Suprapubic skin (tissue), 4 donors: ENCODE results near the gene DNAJC4. TPM values are rescaled to one million over a fixed set of nuclear protein-coding genes. Genes with fewer than 3 reads are reported as not detected.

Experiments used
- DNase-seq, 2 donors: peaks; one replicate each; pipeline ENCODE4 v3.0.0-alpha.2; 2019; ENCODE audit warnings: low spot score in 2 of 2
- H3K27ac ChIP-seq: fragments of 200-600 bp; sonication (generic); one replicate; pipeline ENCODE4 v1.5.1; 2019
- H3K27me3 ChIP-seq: fragments of 200-600 bp; sonication (generic); one replicate; pipeline ENCODE4 v1.5.1; 2019
- H3K36me3 ChIP-seq: fragments of 200-600 bp; sonication (generic); one replicate; pipeline ENCODE4 v1.5.1; 2019
- H3K4me1 ChIP-seq: fragments of 200-600 bp; sonication (generic); one replicate; pipeline ENCODE4 v1.5.1; 2019
- H3K4me3 ChIP-seq: fragments of 200-600 bp; sonication (generic); one replicate; pipeline ENCODE4 v1.5.1; 2019; ENCODE audit warnings: mild to moderate bottlenecking
- H3K9me3 ChIP-seq: fragments of 200-600 bp; sonication (generic); one replicate; pipeline ENCODE4 v1.5.1; 2019
- CTCF ChIP-seq, 2 donors: fragments of 200-600 bp in 1 of 2; fragments of 450-650 bp in 1 of 2; sonication (generic) in 1 of 2; IDR thresholded peaks; one replicate each; pipeline ENCODE4 v1.5.1; 2016 to 2019; ENCODE audit warnings: antibody characterized with exemption in 2 of 2, mild to moderate bottlenecking in 1 of 2, moderate library complexity in 1 of 2
- EP300 ChIP-seq: sonication (generic); formaldehyde crosslinking; IDR thresholded peaks from one replicate; pipeline ENCODE4 v1.6.1; 2017; ENCODE audit warnings: antibody characterized with exemption
- POLR2A ChIP-seq, 2 donors: fragments of 450-650 bp; IDR thresholded peaks; one replicate each; pipeline ENCODE4 v1.6.1; 2017; ENCODE audit warnings: antibody characterized with exemption in 2 of 2, mild to moderate bottlenecking in 2 of 2, moderate library complexity in 2 of 2
- POLR2AphosphoS5 ChIP-seq, 3 donors: sonication (generic); formaldehyde crosslinking; IDR thresholded peaks; one replicate each; pipeline ENCODE4 v1.6.1; 2017; ENCODE audit warnings: antibody characterized with exemption in 3 of 3
- WGBS: methylation state at CpG from one replicate; pipeline ENCODE4 v1.1.5; 2018; 5-methylcytosine and 5-hydroxymethylcytosine counted together
- total RNA-seq, 4 donors: library from RNA; depleted of rRNA; stranded (reverse); fragments of >200 nt; gene quantifications; one replicate each; pipeline ENCODE4 v1.1.0, GENCODE V29; 2016

Gene DNAJC4
- total RNA-seq, 4 donors from 2014 or later: 26.9 to 55.1 (median 37.3) TPM

DNA sequence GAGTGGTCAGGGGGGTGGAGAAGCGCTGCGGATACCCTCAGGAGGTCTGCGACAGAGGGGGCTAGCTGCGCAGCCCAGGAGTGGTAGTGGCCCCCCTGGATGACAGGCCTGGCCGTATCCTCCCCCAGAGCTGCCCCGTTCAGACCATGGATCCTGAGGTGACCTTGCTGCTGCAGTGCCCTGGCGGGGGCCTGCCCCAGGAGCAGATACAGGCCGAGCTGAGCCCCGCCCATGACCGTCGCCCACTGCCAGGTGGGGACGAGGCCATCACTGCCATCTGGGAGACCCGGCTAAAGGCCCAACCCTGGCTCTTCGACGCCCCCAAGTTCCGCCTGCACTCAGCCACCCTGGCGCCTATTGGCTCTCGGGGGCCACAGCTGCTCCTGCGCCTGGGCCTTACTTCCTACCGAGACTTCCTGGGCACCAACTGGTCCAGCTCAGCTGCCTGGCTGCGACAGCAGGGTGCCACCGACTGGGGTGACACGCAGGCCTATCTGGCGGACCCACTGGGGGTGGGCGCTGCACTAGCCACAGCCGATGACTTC lies 3.8 kb upstream of the DNAJC4 start:
- no peak for TF ChIP-seq CTCF (IDR thresholded peaks at IDR 0.05)
- TF ChIP-seq POLR2A (IDR thresholded peaks at IDR 0.05): no peak
- TF ChIP-seq POLR2AphosphoS5 (IDR thresholded peaks at IDR 0.05): no peak
- TF ChIP-seq EP300: no peak
- Histone ChIP-seq H3K27me3 (no peaks in the 10 kb centered on the region), H3K27ac (peak overlapping the region; percentile 89), H3K9me3 (no peaks in the 10 kb centered on the region), H3K4me1 (peaks cover 71% of the 10 kb centered on the region), H3K4me3 (peak overlapping the region; percentile 88), H3K36me3 (no peaks in the 10 kb centered on the region)
- WGBS: 0% methylated on average over 6 of the region's 26 CpGs
- DNase-seq: peak in 1 of 2 donors; percentile 77

GRCh38 chr11:64227405-64227956 lies 2.9 kb upstream of the DNAJC4 start:
- WGBS: 66% methylated on average over 2 of the region's 3 CpGs
- Histone ChIP-seq H3K27me3 (no peaks in the 10 kb centered on the region), H3K36me3 (no peaks in the 10 kb centered on the region), H3K4me3 (peak overlapping the region; percentile 88), H3K4me1 (peaks cover 79% of the 10 kb centered on the region), H3K27ac (no peak overlapping the region), H3K9me3 (no peaks in the 10 kb centered on the region)
- TF ChIP-seq CTCF (IDR thresholded peaks at IDR 0.05) (no peak), POLR2A (IDR thresholded peaks at IDR 0.05) (no peak)
- DNase-seq: no peak

DNA sequence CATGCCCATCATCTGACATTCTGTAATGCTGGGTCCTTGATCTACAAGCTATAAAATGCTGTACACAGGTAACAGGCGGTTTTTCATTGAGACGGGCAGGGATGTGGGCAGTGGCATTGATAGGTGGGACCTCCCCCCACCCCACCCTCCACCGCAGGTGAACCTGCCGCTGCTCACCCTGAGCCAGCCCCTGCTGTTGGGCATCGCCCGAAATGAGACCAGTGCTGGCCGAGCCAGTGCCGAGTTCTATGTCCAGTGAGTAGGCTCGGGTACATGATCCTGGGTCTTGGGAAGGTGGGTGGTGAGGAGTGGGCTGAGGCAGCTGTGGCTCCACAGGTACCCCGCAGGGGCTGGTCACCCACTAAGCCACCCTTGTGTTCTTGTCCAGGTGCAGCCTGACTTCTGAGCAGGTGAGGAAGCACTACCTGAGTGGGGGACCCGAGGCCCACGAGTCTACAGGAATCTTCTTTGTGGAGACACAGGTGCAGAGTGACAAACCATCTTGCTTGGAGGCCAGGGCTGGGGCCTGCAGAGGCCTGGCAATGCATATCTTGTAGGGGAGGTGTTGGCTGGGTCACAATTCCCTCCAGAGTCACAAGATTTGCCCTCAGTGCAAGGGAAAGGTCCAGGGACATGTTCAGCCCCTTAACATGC lies 1.1 kb upstream of the DNAJC4 start:
- TF ChIP-seq POLR2AphosphoS5 (IDR thresholded peaks at IDR 0.05): no peak
- no peak for TF ChIP-seq CTCF (IDR thresholded peaks at IDR 0.05)
- TF ChIP-seq POLR2A (IDR thresholded peaks at IDR 0.05): no peak
- Histone ChIP-seq H3K27me3 (no peaks in the 10 kb centered on the region), H3K36me3 (no peaks in the 10 kb centered on the region), H3K4me1 (peaks cover 86% of the 10 kb centered on the region), H3K9me3 (no peaks in the 10 kb centered on the region), H3K4me3 (peak overlapping the region; percentile 86), H3K27ac (peak overlapping the region; percentile 90)
- DNase-seq: no peak
- 93% methylated on average over 3 of the region's 12 CpGs for WGBS

- WGBS: 19% methylated on average over 13 of the region's 13 CpGs
- TF ChIP-seq CTCF (IDR thresholded peaks at IDR 0.05): no peak
- no peak for TF ChIP-seq POLR2A (IDR thresholded peaks at IDR 0.05)
- no peak for TF ChIP-seq EP300
- no peak for TF ChIP-seq POLR2AphosphoS5 (IDR thresholded peaks at IDR 0.05)
- Histone ChIP-seq H3K9me3 (no peaks in the 10 kb centered on the region), H3K27ac (peak overlapping the region; percentile 90), H3K4me3 (peak overlapping the region; percentile 86), H3K27me3 (no peaks in the 10 kb centered on the region), H3K36me3 (no peaks in the 10 kb centered on the region), H3K4me1 (peaks cover 81% of the 10 kb centered on the region)
- no peak for DNase-seq
Observed at GRCh38 chr11:64229744-64230170, 591 bp upstream of the DNAJC4 start.

DNA sequence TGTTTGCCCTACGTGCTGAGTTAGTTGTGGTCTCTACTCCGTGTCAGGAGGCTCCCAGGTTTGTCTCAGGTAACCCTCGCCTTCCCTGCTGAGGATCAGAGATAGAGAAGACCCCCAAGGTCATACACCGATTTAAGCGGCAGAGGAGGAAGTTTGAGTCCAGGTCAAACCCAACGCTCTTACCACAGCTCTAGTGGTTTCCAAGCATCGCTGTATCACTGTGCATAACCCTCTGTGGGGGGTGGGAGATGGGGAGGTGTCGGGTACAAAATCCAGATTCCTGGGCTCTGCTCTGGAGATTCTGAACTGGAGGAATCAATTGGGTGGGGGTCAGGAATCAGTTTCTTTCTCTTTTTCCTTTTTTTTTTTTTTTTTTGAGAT lies 627 bp downstream of the DNAJC4 start:
- Histone ChIP-seq H3K4me3 (peak overlapping the region; percentile 86), H3K4me1 (peaks cover 82% of the 10 kb centered on the region), H3K27ac (peak overlapping the region; percentile 90), H3K36me3 (no peaks in the 10 kb centered on the region), H3K27me3 (no peaks in the 10 kb centered on the region), H3K9me3 (no peaks in the 10 kb centered on the region)
- WGBS: 13% methylated on average over 8 of the region's 8 CpGs
- DNase-seq: no peak
- TF ChIP-seq CTCF (IDR thresholded peaks at IDR 0.05) (no peak), POLR2A (IDR thresholded peaks at IDR 0.05) (no peak), POLR2AphosphoS5 (IDR thresholded peaks at IDR 0.05) (no peak), EP300 (no peak)
